HEK293T (cell line): ENCODE measurements around the gene SH3BP4.

Source experiments
- CTCF ChIA-PET: fragments of 350-600 bp; formaldehyde crosslinking; extraction: SDS; loops from one replicate; lab custom pipeline; 2021; ENCODE audit warnings: antibody characterized with exemption, inconsistent platforms; lab: Yijun Ruan, JAX
- POLR2A ChIA-PET: fragments of 350-600 bp; formaldehyde crosslinking; extraction: SDS; loops from one replicate; lab custom pipeline; 2020; ENCODE audit warnings: antibody characterized with exemption, inconsistent platforms; lab: Yijun Ruan, JAX
- DNase-seq: peaks from one replicate; pipeline ENCODE4 v3.0.0; 2012; ENCODE audit warnings: mixed read lengths; ENCODE audit errors: extremely low spot score
- ARNT ChIP-seq: fragments of 450-650 bp; IDR thresholded peaks from 2 replicates; pipeline ENCODE4 v1.6.1; 2017; ENCODE audit warnings: mild to moderate bottlenecking
- BHLHE40 ChIP-seq: fragments of 450-650 bp; IDR thresholded peaks from 2 replicates; pipeline ENCODE4 v1.6.1; 2016; ENCODE audit warnings: mild to moderate bottlenecking, moderate library complexity, borderline replicate concordance
- CTBP1 ChIP-seq: fragments of 450-650 bp; IDR thresholded peaks from 2 replicates; pipeline ENCODE4 v1.6.1; 2016; ENCODE audit warnings: borderline replicate concordance
- ELF4 ChIP-seq: fragments of 450-650 bp; IDR thresholded peaks from 2 replicates; pipeline ENCODE4 v1.6.1; 2017; ENCODE audit warnings: antibody characterized with exemption
- FOXA1 ChIP-seq: fragments of 450-650 bp; IDR thresholded peaks from 2 replicates; pipeline ENCODE4 v1.6.1; 2016; ENCODE audit warnings: mild to moderate bottlenecking
- FOXK2 ChIP-seq: fragments of 450-650 bp; IDR thresholded peaks from 2 replicates; pipeline ENCODE4 v1.6.1; 2016; ENCODE audit warnings: mild to moderate bottlenecking
- FOXM1 ChIP-seq: fragments of 450-650 bp; IDR thresholded peaks from 2 replicates; pipeline ENCODE4 v1.6.1; 2017; ENCODE audit warnings: mild to moderate bottlenecking, borderline replicate concordance
- HDGF ChIP-seq: fragments of 450-650 bp; IDR thresholded peaks from 2 replicates; pipeline ENCODE4 v1.6.1; 2017; ENCODE audit warnings: antibody characterized with exemption, borderline replicate concordance
- L3MBTL2 ChIP-seq: fragments of 450-650 bp; conservative IDR thresholded peaks from 2 replicates; pipeline ENCODE4 v1.6.1; 2016; ENCODE audit warnings: mild to moderate bottlenecking
- LEF1 ChIP-seq: fragments of 450-650 bp; IDR thresholded peaks from 2 replicates; pipeline ENCODE4 v1.6.1; 2017; ENCODE audit warnings: mild to moderate bottlenecking, borderline replicate concordance
- NFRKB ChIP-seq: fragments of 450-650 bp; IDR thresholded peaks from 2 replicates; pipeline ENCODE4 v1.6.1; 2016; ENCODE audit warnings: mild to moderate bottlenecking, moderate library complexity
- PKNOX1 ChIP-seq: fragments of 450-650 bp; IDR thresholded peaks from 2 replicates; pipeline ENCODE4 v1.6.1; 2016
- SP1 ChIP-seq: fragments of 450-650 bp; IDR thresholded peaks from 2 replicates; pipeline ENCODE4 v1.6.1; 2017
- SUZ12 ChIP-seq: fragments of 450-650 bp; IDR thresholded peaks from 2 replicates; pipeline ENCODE4 v1.6.1; 2016; ENCODE audit warnings: mild to moderate bottlenecking
- TARDBP ChIP-seq: fragments of 450-650 bp; IDR thresholded peaks from 2 replicates; pipeline ENCODE4 v1.6.1; 2016
- ZNF384 ChIP-seq: fragments of 450-650 bp; IDR thresholded peaks from 2 replicates; pipeline ENCODE4 v1.6.1; 2016

SH3BP4 gene

GRCh38 chr2:235032949-235033348, 81.1 kb downstream of the SH3BP4 start:
- ChIA-PET POLR2A (no interaction called here), CTCF (interaction anchor here (0.5 kb wide), 1 partner anchor 41 kb away, joined by 7 read pairs; no protein-coding TSS in a partner anchor)
- DNase-seq, result no peak
- TF ChIP-seq NFRKB (no peak), PKNOX1 (no peak), ZNF384 (no peak), LEF1 (no peak), BHLHE40 (no peak), HDGF (no peak), SUZ12 (no peak), ARNT (no peak), FOXA1 (no peak), FOXK2 (no peak), SP1 (no peak), TARDBP (no peak), CTBP1 (no peak)

- DNase-seq, result no peak
- ChIA-PET CTCF (interaction anchor here (0.6 kb wide), 1 partner anchor 19 kb away, joined by 3 read pairs; no protein-coding TSS in a partner anchor), POLR2A (no interaction called here)
These were observed 82.7 kb downstream of the SH3BP4 start for GRCh38 chr2:235034265-235035118.

GRCh38 chr2:235037604-235038166, 85.9 kb downstream of the SH3BP4 start:
- TF ChIP-seq FOXA1 (no peak), L3MBTL2 (no peak), ELF4 (no peak), FOXM1 (no peak), HDGF (no peak), CTBP1 (no peak), FOXK2 (no peak), PKNOX1 (no peak), SUZ12 (no peak), ARNT (no peak), NFRKB (no peak), BHLHE40 (no peak), TARDBP (no peak), LEF1 (no peak), ZNF384 (no peak)
- CTCF ChIA-PET, result no interaction called here
- POLR2A ChIA-PET, result no interaction called here
- no peak for DNase-seq

More at GRCh38 chr2:235034265-235035118, 82.7 kb downstream of the SH3BP4 start:
- no peak for TF ChIP-seq FOXK2
- no peak for TF ChIP-seq CTBP1
- no peak for TF ChIP-seq LEF1
- no peak for TF ChIP-seq PKNOX1
- no peak for TF ChIP-seq FOXA1
- TF ChIP-seq ZNF384, result no peak
- no peak for TF ChIP-seq BHLHE40
- TF ChIP-seq SUZ12, result no peak
- no peak for TF ChIP-seq L3MBTL2
- TF ChIP-seq FOXM1, result no peak

- TF ChIP-seq HDGF (no peak), PKNOX1 (no peak), CTBP1 (no peak), ZNF384 (no peak), FOXK2 (no peak), SUZ12 (no peak), FOXA1 (no peak), LEF1 (no peak), BHLHE40 (no peak), ARNT (no peak), TARDBP (no peak), NFRKB (no peak), FOXM1 (no peak), ELF4 (no peak), SP1 (no peak), L3MBTL2 (no peak)
- CTCF ChIA-PET, result interaction anchor here (0.6 kb wide), 2 partner anchors 16 to 76 kb away, joined by 3 to 5 read pairs; no protein-coding TSS in a partner anchor
These were observed 89.6 kb downstream of the SH3BP4 start for GRCh38 chr2:235041221-235041917.

More at GRCh38 chr2:235041221-235041917, 89.6 kb downstream of the SH3BP4 start:
- DNase-seq, result no peak
- POLR2A ChIA-PET, result interaction anchor here (1.1 kb wide), 1 partner anchor 9 kb away, joined by 4 read pairs; no protein-coding TSS in a partner anchor
